HCT116 (cell line): ENCODE measurements around the gene HYI. TPM values are rescaled to one million over a fixed set of nuclear protein-coding genes. Genes with fewer than 3 reads are reported as not detected.
"Not testable (repeated sequence)": the region's sequence is repeated elsewhere in the genome, so short reads cannot be mapped to it uniquely, and the experiment has no call there.

Experiments used
- ATAC-seq: fragments of 200-7000 bp; cut with Tn5 transposase; 2 replicates; pipeline ENCODE4 v1.9.1; 2020; ENCODE audit warnings: mild to moderate bottlenecking, moderate library complexity
- BruUV-seq: library from RNA; stranded (reverse); fragments of 400-500 nt; replicated peaks from 2 replicates; lab custom pipeline; 2021; lab: Mats Ljungman, UMichigan
- CTCF ChIA-PET: fragments of 300-600 bp; sonication (Branson Sonifier 250); formaldehyde crosslinking; loops from one replicate; lab custom pipeline; 2021; ENCODE audit warnings: antibody characterized with exemption; lab: Charles Lee
- POLR2A ChIA-PET: fragments of 300-600, 350-600 bp; sonication (Branson Sonifier 250); formaldehyde crosslinking; loops from one replicate; lab custom pipeline; 2021; ENCODE audit warnings: antibody characterized with exemption; lab: Charles Lee
- RAD21 ChIA-PET, 2 experiments: fragments of 300-600 bp; sonication (Branson Sonifier 250); formaldehyde crosslinking; loops; one replicate each; lab custom pipeline; 2023; ENCODE audit warnings: low total read pairs in 2 of 2; ENCODE audit not compliant: uncharacterized antibody in 2 of 2, unreplicated experiment in 2 of 2, low non-redundant PET in 1 of 2; lab: Charles Lee
- DNase-seq: peaks from one replicate; pipeline ENCODE4 v3.0.0-alpha.2; 2010; ENCODE audit warnings: low read depth, low spot score
- H2AFZ ChIP-seq: fragments of 200-600 bp; shearing (Covaris generic), sonication (generic); 2 replicates; pipeline ENCODE4 v1.6.1; 2017; ENCODE audit warnings: low read depth, mixed run types, mixed read lengths, antibody characterized with exemption, low read length; ENCODE audit not compliant: poor library complexity, severe bottlenecking
- H3K27ac ChIP-seq: 2 replicates; pipeline ENCODE4 v1.5.1; 2012; ENCODE audit warnings: low read depth, low read length
- H3K27me3 ChIP-seq: fragments of 200-600 bp; sonication (generic); 2 replicates; pipeline ENCODE4 v1.6.1; 2016; ENCODE audit warnings: mixed run types, low read length, mixed read lengths; ENCODE audit not compliant: insufficient read depth
- H3K36me3 ChIP-seq, 2 experiments: fragments of 200-500 bp in 1 of 2; fragments of 200-600 bp in 1 of 2; sonication (Bioruptor generic) in 1 of 2; sonication (generic) in 1 of 2; 2 replicates each; pipeline versions ENCODE4 v1.5.1 to v1.6.1; 2014 to 2016; ENCODE audit warnings: low read length in 2 of 2, inconsistent platforms in 1 of 2, mixed read lengths in 1 of 2, mixed run types in 1 of 2; ENCODE audit not compliant: insufficient read depth in 2 of 2, control insufficient read depth in 1 of 2
- H3K4me1 ChIP-seq, 2 experiments: fragments of 200-600 bp in 1 of 2; sonication (generic) in 1 of 2; 2 replicates each; pipeline versions ENCODE4 v1.5.1 to v1.6.1; 2012 to 2017; ENCODE audit warnings: low read length in 2 of 2, inconsistent platforms in 1 of 2, mild to moderate bottlenecking in 1 of 2, mixed read lengths in 1 of 2, mixed run types in 1 of 2, moderate library complexity in 1 of 2; ENCODE audit not compliant: insufficient read depth in 2 of 2, control insufficient read depth in 1 of 2
- H3K4me2 ChIP-seq: fragments of 200-600 bp; sonication (generic); 2 replicates; pipeline ENCODE4 v1.6.1; 2017; ENCODE audit warnings: mixed run types, low read length, mixed read lengths
- H3K4me3 ChIP-seq, 2 experiments: fragments of 200-600 bp in 1 of 2; sonication (generic) in 1 of 2; replicated peaks in 1 of 2; 2 replicates each; pipeline ENCODE4 v1.5.1; 2011 to 2016; ENCODE audit warnings: low read length in 2 of 2, control low read depth in 1 of 2, low read depth in 1 of 2, mild to moderate bottlenecking in 1 of 2, mixed read lengths in 1 of 2, mixed run types in 1 of 2
- H3K79me2 ChIP-seq: fragments of 200-600 bp; sonication (generic); 2 replicates; pipeline ENCODE4 v1.6.1; 2017; ENCODE audit warnings: mild to moderate bottlenecking, mixed run types, low read length, moderate library complexity, mixed read lengths; ENCODE audit not compliant: insufficient read depth
- H3K9ac ChIP-seq: fragments of 200-600 bp; sonication (generic); 2 replicates; pipeline ENCODE4 v1.6.1; 2016; ENCODE audit warnings: low read length, mixed read lengths
- H3K9me2 ChIP-seq: fragments of 200-600 bp; sonication (generic), shearing (Covaris generic); 2 replicates; pipeline ENCODE4 v1.6.1; 2017; ENCODE audit warnings: mixed run types, mild to moderate bottlenecking, moderate library complexity; ENCODE audit not compliant: insufficient read depth
- H3K9me3 ChIP-seq, 2 experiments: fragments of 200-500 bp in 1 of 2; fragments of 200-600 bp in 1 of 2; sonication (Bioruptor generic) in 1 of 2; sonication (generic) in 1 of 2; 2 replicates each; pipeline ENCODE4 v1.6.1; 2014 to 2017; ENCODE audit warnings: low read length in 2 of 2, mixed read lengths in 2 of 2, inconsistent platforms in 1 of 2, low read depth in 1 of 2, mild to moderate bottlenecking in 1 of 2, mixed run types in 1 of 2, moderate library complexity in 1 of 2; ENCODE audit not compliant: control insufficient read depth in 1 of 2, insufficient read depth in 1 of 2
- H4K20me1 ChIP-seq: fragments of 200-600 bp; sonication (generic), shearing (Covaris generic); 2 replicates; pipeline ENCODE4 v1.6.1; 2017; ENCODE audit warnings: mixed run types, mild to moderate bottlenecking, moderate library complexity; ENCODE audit not compliant: insufficient read depth
- CBX3 ChIP-seq: IDR thresholded peaks from 2 replicates; pipeline ENCODE4 v1.6.1; 2012; ENCODE audit warnings: low read depth
- EGR1 ChIP-seq: IDR thresholded peaks from 2 replicates; pipeline ENCODE4 v1.6.1; 2012; ENCODE audit warnings: low read depth
- ELF1 ChIP-seq: IDR thresholded peaks from 2 replicates; pipeline ENCODE4 v1.6.1; 2012; ENCODE audit warnings: low read depth, borderline replicate concordance
- EZH2phosphoT487 ChIP-seq: fragments of 200-600 bp; IDR thresholded peaks from 2 replicates; pipeline ENCODE4 v1.6.1; 2018; ENCODE audit warnings: antibody characterized with exemption, borderline replicate concordance
- FOSL1 ChIP-seq: IDR thresholded peaks from 2 replicates; pipeline ENCODE4 v1.6.1; 2012; ENCODE audit warnings: low read depth
- POLR2A ChIP-seq: IDR thresholded peaks from 2 replicates; pipeline ENCODE4 v1.7.0; 2011; ENCODE audit warnings: borderline replicate concordance; ENCODE audit not compliant: insufficient read depth, insufficient read length; ENCODE audit errors: extremely low read depth
- REST ChIP-seq: IDR thresholded peaks from 2 replicates; pipeline ENCODE4 v1.6.1; 2012; ENCODE audit warnings: low read depth
- SP1 ChIP-seq: IDR thresholded peaks from 2 replicates; pipeline ENCODE4 v1.6.1; 2012; ENCODE audit warnings: low read depth
- TCF7L2 ChIP-seq: IDR thresholded peaks from 2 replicates; pipeline ENCODE4 v1.7.0; 2011; ENCODE audit warnings: borderline replicate concordance, inconsistent platforms; ENCODE audit not compliant: insufficient read depth, insufficient read length; ENCODE audit errors: extremely low read depth
- YY1 ChIP-seq: IDR thresholded peaks from 2 replicates; pipeline ENCODE4 v1.6.1; 2011; ENCODE audit warnings: low read length, low read depth, moderate library complexity, mild to moderate bottlenecking; ENCODE audit not compliant: insufficient replicate concordance; ENCODE audit errors: extremely low read depth
- ZNF274 ChIP-seq: fragments of 200-500 bp; sonication (Bioruptor generic); IDR thresholded peaks from 2 replicates; pipeline ENCODE4 v1.6.1; 2014; ENCODE audit warnings: mild to moderate bottlenecking, low read depth, low read length, inconsistent platforms
- intact Hi-C: fragments of 100-400 bp; cut with micrococcal nuclease; formaldehyde crosslinking; loops from 2 replicates; pipeline ENCODE4 v1.10.0; 2022
- total RNA-seq: library from RNA; stranded (reverse); gene quantifications from one replicate; pipeline ENCODE4 v1.2.1, GENCODE V29; 2021; ENCODE audit not compliant: unreplicated experiment

HYI gene
- total RNA-seq, 1 experiment from 2014 or later = 13.9 TPM

DNA sequence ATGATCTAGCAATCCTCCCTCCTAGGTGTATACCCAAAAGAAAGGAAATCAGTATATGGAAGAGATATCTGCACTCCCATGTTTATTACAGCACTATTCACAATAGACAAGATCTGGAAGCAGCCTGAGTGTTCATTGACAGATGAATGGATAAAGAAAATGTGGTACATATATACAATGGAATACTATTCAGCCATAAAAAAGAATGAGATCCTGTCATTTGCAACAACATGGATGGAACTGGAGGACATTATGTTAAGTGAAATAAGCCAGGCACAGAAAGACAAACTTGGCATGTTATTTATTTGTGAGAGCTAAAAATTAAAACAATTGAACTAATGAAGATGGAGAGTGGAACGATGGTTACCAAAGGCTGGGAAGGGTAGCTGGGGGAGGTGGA lies 40.3 kb downstream of the HYI start:
- H3K27me3 ChIP-seq, H3K79me2 ChIP-seq, H3K27ac ChIP-seq, H3K4me2 ChIP-seq, H2AFZ ChIP-seq, ATAC-seq, H3K9me2 ChIP-seq, H3K4me1 ChIP-seq, H4K20me1 ChIP-seq, DNase-seq, RAD21 ChIA-PET, H3K9ac ChIP-seq, BruUV-seq, H3K4me3 ChIP-seq, H3K9me3 ChIP-seq, POLR2A ChIA-PET: not testable (repeated sequence)
- CTCF ChIA-PET = interaction anchor here (1.3 to 1.8 kb wide), 2 partner anchors 55 to 340 kb away, joined by 9 to 11 read pairs; partner anchors contain the start of gene CDC20
- 0 out of 4 replicates have a peak, but pooled peaks cover 0 to 10% of the 10 kb centered on the region in 2 experiments for H3K36me3 ChIP-seq
- intact Hi-C loops = loop anchor here (10.0 kb wide), 1 partner anchor 499 kb away; no protein-coding TSS in a partner anchor

DNA sequence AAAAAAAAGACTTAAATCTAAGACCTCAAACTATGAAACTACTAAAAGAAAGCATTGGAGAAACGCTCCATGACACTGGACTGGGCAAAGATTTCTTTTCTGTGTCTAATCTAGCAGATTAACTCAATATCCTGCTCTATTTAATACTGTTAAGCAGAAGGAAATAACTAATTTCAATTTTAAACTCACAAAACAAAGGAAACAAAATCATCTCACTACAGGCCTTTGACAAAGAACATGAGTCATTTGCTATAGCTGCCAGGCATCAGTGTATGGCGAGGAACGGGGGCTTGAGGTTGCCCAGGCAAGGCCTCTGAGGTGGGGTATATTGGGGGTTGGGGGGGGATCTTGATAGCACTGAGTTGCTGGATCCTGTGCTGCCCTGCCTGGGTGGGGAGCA lies 43.2 kb downstream of the HYI start:
- intact Hi-C loops = loop anchor here (10.0 kb wide), 1 partner anchor 496 kb away; no protein-coding TSS in a partner anchor

DNA sequence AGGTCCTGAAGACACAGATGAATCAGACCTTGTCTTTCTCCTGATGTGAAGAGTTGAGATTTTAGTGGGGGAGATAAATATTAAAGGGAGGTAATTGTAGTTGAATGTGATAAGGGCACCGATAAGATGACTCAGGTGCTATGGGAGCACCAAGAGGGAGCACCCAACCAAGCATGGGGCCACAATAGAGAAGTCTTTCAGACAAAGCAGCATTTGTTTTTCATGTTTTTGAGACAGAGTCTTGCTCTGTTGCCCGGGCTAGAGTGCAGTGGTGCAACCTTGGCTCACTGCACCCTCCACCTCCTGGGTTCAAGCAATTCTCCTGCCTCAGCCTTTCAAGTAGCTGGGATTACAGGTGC lies 47.9 kb downstream of the HYI start:
- H3K36me3 ChIP-seq = peaks cover 9 to 23% of the 10 kb centered on the region in 2 experiments; a peak in 2 of 4 replicates
- intact Hi-C loops = no loop called here
- CTCF ChIA-PET = no interaction called here
- H3K4me3 ChIP-seq = no peak overlapping the region
- DNase-seq (no peak), ATAC-seq (no peak)
- no peaks in the 10 kb centered on the region for H3K9me2 ChIP-seq
- no peak overlapping the region for H3K27ac ChIP-seq
- no peaks in the 10 kb centered on the region for H4K20me1 ChIP-seq
- no peak overlapping the region for H2AFZ ChIP-seq
- POLR2A ChIA-PET = no interaction called here
- H3K27me3 ChIP-seq = no peaks in the 10 kb centered on the region
- RAD21 ChIA-PET = no interaction called here
- H3K4me2 ChIP-seq = no peak overlapping the region
- no TSS peak for BruUV-seq
- H3K9ac ChIP-seq = no peak overlapping the region
- no peaks in the 10 kb centered on the region for H3K79me2 ChIP-seq
- no peaks in the 10 kb centered on the region for H3K4me1 ChIP-seq
- no peaks in the 10 kb centered on the region for H3K9me3 ChIP-seq
- TF ChIP-seq EGR1 (no peak), ZNF274 (no peak), REST (no peak), FOSL1 (no peak), SP1 (no peak), POLR2A (no peak), YY1 (no peak), CBX3 (no peak), TCF7L2 (no peak), ELF1 (no peak)

More for the DNA sequence above, 43.2 kb downstream of the HYI start:
- no TSS peak for BruUV-seq
- Histone ChIP-seq H3K79me2 (no peaks in the 10 kb centered on the region), H3K4me1 (no peaks in the 10 kb centered on the region), H3K4me2 (no peak overlapping the region), H4K20me1 (no peaks in the 10 kb centered on the region), H3K9me2 (no peaks in the 10 kb centered on the region), H3K27ac (no peak overlapping the region), H2AFZ (no peak overlapping the region), H3K9me3 (no peaks in the 10 kb centered on the region), H3K4me3 (no peak overlapping the region), H3K36me3 (peaks cover 4 to 21% of the 10 kb centered on the region in 2 experiments; a peak in 1 of 4 replicates), H3K9ac (no peak overlapping the region), H3K27me3 (no peaks in the 10 kb centered on the region)
- ChIA-PET CTCF (no interaction called here), POLR2A (no interaction called here), RAD21 (no interaction called here)
- ATAC-seq (no peak), DNase-seq (no peak)
- TF ChIP-seq EZH2phosphoT487 = no peak
- TF ChIP-seq YY1 = no peak
- TF ChIP-seq ZNF274 = no peak
